K562 (cell line): Measurements from ENCODE around the gene CASKIN1. TPM values are rescaled to one million over a fixed set of nuclear protein-coding genes. Genes with fewer than 3 reads are reported as not detected.
A peak's percentile ranks its signal among the peaks of the same experiment; 100 is the strongest.

Experiments
- CBFB ChIP-seq: sonication (generic); formaldehyde crosslinking; IDR thresholded peaks from 2 replicates; pipeline ENCODE4 v1.4.0; 2020; ENCODE audit warnings: mild to moderate bottlenecking, missing genetic modification reagents
- KLF13 ChIP-seq: fragments of 450-650 bp; IDR thresholded peaks from 2 replicates; pipeline ENCODE4 v1.6.1; 2016; ENCODE audit warnings: missing genetic modification characterization, low read depth, mild to moderate bottlenecking, missing compliant biosample characterization, moderate library complexity, borderline replicate concordance
- MIER1 ChIP-seq: fragments of 450-650 bp; IDR thresholded peaks from 2 replicates; pipeline ENCODE4 v1.6.1; 2016; ENCODE audit warnings: antibody characterized with exemption, mild to moderate bottlenecking, low read depth
- ZNF121 ChIP-seq: sonication (generic); formaldehyde crosslinking; conservative IDR thresholded peaks from 2 replicates; pipeline ENCODE4 v1.8.0; 2022; ENCODE audit warnings: missing genetic modification reagents
- ZNF133 ChIP-seq: fragments of 250-450 bp; sonication (Bioruptor Pico); IDR thresholded peaks from 2 replicates; pipeline ENCODE4 v1.4.0; 2020; ENCODE audit warnings: mild to moderate bottlenecking
- polyA plus RNA-seq, 8 experiments: library from polyadenylated mRNA; depleted of rRNA in 4 of 8; stranded (reverse) in 5 of 8; unstranded in 3 of 8; fragments of >200 nt; fragmentation: Nextera tagmentation in 2 of 8; fragmentation: Illumina TruSeq in 1 of 8; extraction: Ambion mirVana in 2 of 8; extraction: Trizol in 1 of 8; gene quantifications; 2 replicates each; pipeline versions ENCODE4 v1.2.1 to v1.2.3, GENCODE V29; 2011 to 2014; ENCODE audit warnings: inconsistent platforms in 1 of 8, missing spikeins in 1 of 8
- total RNA-seq, 7 experiments: library from RNA; depleted of rRNA in 6 of 7; stranded (reverse); fragments of >200 nt in 6 of 7; fragmentation: Illumina TruSeq in 2 of 7; extraction: Trizol in 2 of 7; gene quantifications; 2 replicates each; pipeline versions ENCODE4 v1.2.1 to v1.2.3, GENCODE V29; 2011 to 2021; ENCODE audit warnings: low replicate concordance in 1 of 7
- TF ChIP-seq, protein P1 (sequence below), 2 experiments: fragments of 450-650 bp; formaldehyde crosslinking in 1 of 2; IDR thresholded peaks; 2 replicates each; pipeline versions ENCODE4 v1.4.0 to v1.6.1; 2014 to 2020; ENCODE audit warnings: mild to moderate bottlenecking in 2 of 2, borderline replicate concordance in 1 of 2, low read depth in 1 of 2
- TF ChIP-seq, protein P2 (sequence below), 3 experiments: fragments of 200-800 bp in 1 of 3; sonication (Bioruptor generic) in 1 of 3; sonication (generic) in 1 of 3; formaldehyde crosslinking in 1 of 3; IDR thresholded peaks; 2 replicates each; pipeline versions ENCODE4 v1.6.1 to v1.8.0; 2016 to 2022; ENCODE audit warnings: mild to moderate bottlenecking in 2 of 3, missing compliant biosample characterization in 2 of 3, missing genetic modification characterization in 2 of 3, missing genetic modification reagents in 1 of 3

Gene CASKIN1
- total and polyA plus RNA-seq, 9 of the 15 experiments (the other 6 are each of a cell fraction or from before 2014, with no cell fraction given): 0.15 to 4.5 (median 1.5) TPM; not detected in 2

GRCh38 chr16:2156849-2157224, 39.6 kb downstream of the CASKIN1 start (continued):
- TF ChIP-seq, protein P1, sequence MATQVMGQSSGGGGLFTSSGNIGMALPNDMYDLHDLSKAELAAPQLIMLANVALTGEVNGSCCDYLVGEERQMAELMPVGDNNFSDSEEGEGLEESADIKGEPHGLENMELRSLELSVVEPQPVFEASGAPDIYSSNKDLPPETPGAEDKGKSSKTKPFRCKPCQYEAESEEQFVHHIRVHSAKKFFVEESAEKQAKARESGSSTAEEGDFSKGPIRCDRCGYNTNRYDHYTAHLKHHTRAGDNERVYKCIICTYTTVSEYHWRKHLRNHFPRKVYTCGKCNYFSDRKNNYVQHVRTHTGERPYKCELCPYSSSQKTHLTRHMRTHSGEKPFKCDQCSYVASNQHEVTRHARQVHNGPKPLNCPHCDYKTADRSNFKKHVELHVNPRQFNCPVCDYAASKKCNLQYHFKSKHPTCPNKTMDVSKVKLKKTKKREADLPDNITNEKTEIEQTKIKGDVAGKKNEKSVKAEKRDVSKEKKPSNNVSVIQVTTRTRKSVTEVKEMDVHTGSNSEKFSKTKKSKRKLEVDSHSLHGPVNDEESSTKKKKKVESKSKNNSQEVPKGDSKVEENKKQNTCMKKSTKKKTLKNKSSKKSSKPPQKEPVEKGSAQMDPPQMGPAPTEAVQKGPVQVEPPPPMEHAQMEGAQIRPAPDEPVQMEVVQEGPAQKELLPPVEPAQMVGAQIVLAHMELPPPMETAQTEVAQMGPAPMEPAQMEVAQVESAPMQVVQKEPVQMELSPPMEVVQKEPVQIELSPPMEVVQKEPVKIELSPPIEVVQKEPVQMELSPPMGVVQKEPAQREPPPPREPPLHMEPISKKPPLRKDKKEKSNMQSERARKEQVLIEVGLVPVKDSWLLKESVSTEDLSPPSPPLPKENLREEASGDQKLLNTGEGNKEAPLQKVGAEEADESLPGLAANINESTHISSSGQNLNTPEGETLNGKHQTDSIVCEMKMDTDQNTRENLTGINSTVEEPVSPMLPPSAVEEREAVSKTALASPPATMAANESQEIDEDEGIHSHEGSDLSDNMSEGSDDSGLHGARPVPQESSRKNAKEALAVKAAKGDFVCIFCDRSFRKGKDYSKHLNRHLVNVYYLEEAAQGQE (IDR thresholded peaks at IDR 0.05; ENCODE audit: borderline replicate concordance): no peak
- TF ChIP-seq, protein P1 (CRISPR knock-in tag; IDR thresholded peaks at IDR 0.05; ENCODE audit: low read depth): no peak
- TF ChIP-seq CBFB (CRISPR knock-in tag) (peak; percentile 63; the same call in 1 of the 2 replicates), KLF13 (tag) (no peak), MIER1 (no peak), ZNF121 (CRISPR knock-in tag) (no peak), ZNF133 (CRISPR knock-in tag) (no peak)
- TF ChIP-seq, protein P2, sequence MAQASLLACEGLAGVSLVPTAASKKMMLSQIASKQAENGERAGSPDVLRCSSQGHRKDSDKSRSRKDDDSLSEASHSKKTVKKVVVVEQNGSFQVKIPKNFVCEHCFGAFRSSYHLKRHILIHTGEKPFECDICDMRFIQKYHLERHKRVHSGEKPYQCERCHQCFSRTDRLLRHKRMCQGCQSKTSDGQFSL (CRISPR knock-in tag; IDR thresholded peaks at IDR 0.05): 0 out of 2 replicates have a peak, but pooled peaks have one; percentile 23
- TF ChIP-seq, protein P2 (tag; IDR thresholded peaks at IDR 0.05): no peak
